Stimulated activated CD4-positive, alpha-beta T cell treated with anti-CD3 and anti-CD28 coated beads, TNF-alpha, amount 100 ng/mL, for 4 hours (primary cell): Measurements from ENCODE around the gene ZDHHC22.

Source experiments
- DNase-seq, 3 experiments: peaks; one replicate each; pipeline ENCODE4 v3.0.0-alpha.2; 2020; ENCODE audit warnings: low read depth in 3 of 3

Gene ZDHHC22

GRCh38 chr14:77103951-77104350 is 37.6 kb downstream of the ZDHHC22 start:
- no peak for DNase-seq

- no peak for DNase-seq
Measured at GRCh38 chr14:77103475-77103874, 38.1 kb downstream of the ZDHHC22 start.

- DNase-seq = no peak
Measured at GRCh38 chr14:77102154-77102553, 39.4 kb downstream of the ZDHHC22 start.

- DNase-seq = no peak
Measured at GRCh38 chr14:77100961-77101360, 40.6 kb downstream of the ZDHHC22 start.

GRCh38 chr14:77099425-77100167 is 42.0 kb downstream of the ZDHHC22 start:
- no peak for DNase-seq

- DNase-seq = no peak
Measured at GRCh38 chr14:77098529-77099353, 42.9 kb downstream of the ZDHHC22 start.

- peak; percentile 95 to 100 (median 99) for DNase-seq
Measured at GRCh38 chr14:77097700-77098528, 43.7 kb downstream of the ZDHHC22 start, which contains the start of gene CIPC. TSS of gene CIPC (plus strand) at chr14:77098258. CDS start at chr14:77105709, 7,451 bp downstream.

GRCh38 chr14:77097006-77097699 is 44.4 kb downstream of the ZDHHC22 start:
- DNase-seq = no peak

GRCh38 chr14:77094672-77095284 is 46.8 kb downstream of the ZDHHC22 start:
- DNase-seq = peak; percentile 41 to 64 (median 58)

- no peak for DNase-seq
Measured at GRCh38 chr14:77092676-77093075, 48.9 kb downstream of the ZDHHC22 start.

GRCh38 chr14:77091518-77091917 is 50.1 kb downstream of the ZDHHC22 start:
- no peak for DNase-seq

GRCh38 chr14:77088645-77089044 is 52.9 kb downstream of the ZDHHC22 start:
- no peak for DNase-seq

GRCh38 chr14:77088219-77088618 is 53.4 kb downstream of the ZDHHC22 start:
- no peak for DNase-seq

- DNase-seq = no peak
Measured at GRCh38 chr14:77087631-77088030, 54.0 kb downstream of the ZDHHC22 start.

- DNase-seq = no peak
Measured at GRCh38 chr14:77086951-77087350, 54.6 kb downstream of the ZDHHC22 start.

GRCh38 chr14:77086017-77086727 is 55.4 kb downstream of the ZDHHC22 start:
- no peak for DNase-seq

- no peak for DNase-seq
Measured at GRCh38 chr14:77085538-77085937, 56.1 kb downstream of the ZDHHC22 start.

GRCh38 chr14:77084985-77085384 is 56.6 kb downstream of the ZDHHC22 start:
- DNase-seq = no peak

- DNase-seq = no peak
Measured at GRCh38 chr14:77083082-77083481, 58.5 kb downstream of the ZDHHC22 start.

GRCh38 chr14:77082356-77082755 is 59.2 kb downstream of the ZDHHC22 start:
- DNase-seq = no peak
